Esophagus muscularis mucosa (tissue), 3 donors: ENCODE data around the gene AUTS2.

Experiments
- CTCF ChIP-seq, 3 experiments: fragments of 200-600 bp in 2 of 3; fragments of 450-650 bp in 1 of 3; sonication (generic) in 2 of 3; IDR thresholded peaks; one replicate each; pipeline ENCODE4 v1.5.1; 2017 to 2019; ENCODE audit warnings: antibody characterized with exemption in 3 of 3, mild to moderate bottlenecking in 2 of 3, moderate library complexity in 1 of 3
- POLR2A ChIP-seq: fragments of 450-650 bp; IDR thresholded peaks from one replicate; pipeline ENCODE4 v1.6.1; 2017; ENCODE audit warnings: antibody characterized with exemption, moderate library complexity, mild to moderate bottlenecking, low read depth

DNA sequence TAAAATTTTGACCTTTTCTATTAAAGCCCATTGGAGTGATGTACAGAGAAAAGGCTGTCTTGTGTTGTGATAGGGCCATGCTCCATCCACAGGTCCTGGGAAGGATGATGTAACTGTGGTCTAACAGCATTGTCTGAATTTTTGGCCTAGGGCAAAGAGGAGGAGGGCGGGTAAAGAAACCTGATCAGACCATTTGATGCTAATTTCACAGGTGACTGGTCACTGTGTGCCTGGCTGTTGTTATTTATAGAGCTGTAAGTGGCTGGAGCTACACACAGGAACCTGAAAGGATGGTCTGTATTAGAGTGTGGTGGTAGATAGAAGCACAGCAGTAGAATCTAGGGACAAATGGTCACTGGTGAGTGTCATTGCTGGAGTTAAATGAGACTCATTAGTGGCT lies 182.1 kb downstream of the AUTS2 start:
- TF ChIP-seq POLR2A: no peak
- TF ChIP-seq CTCF (IDR thresholded peaks at IDR 0.05): no peak
